Stimulated activated CD4-positive, alpha-beta T cell treated with anti-CD3 and anti-CD28 coated beads, Interleukin-1b, Interleukin-23, amount 100 ng/mL, for 48 hours (primary cell): ENCODE measurements around the gene GORASP1.
A peak's percentile ranks its signal among the peaks of the same experiment; 100 is the strongest.
"Not testable (repeated sequence)": the region's sequence is repeated elsewhere in the genome, so short reads cannot be mapped to it uniquely, and the experiment has no call there.

Source experiments
- DNase-seq: peaks from one replicate; pipeline ENCODE4 v3.0.0-alpha.2; 2020

Gene GORASP1

DNA sequence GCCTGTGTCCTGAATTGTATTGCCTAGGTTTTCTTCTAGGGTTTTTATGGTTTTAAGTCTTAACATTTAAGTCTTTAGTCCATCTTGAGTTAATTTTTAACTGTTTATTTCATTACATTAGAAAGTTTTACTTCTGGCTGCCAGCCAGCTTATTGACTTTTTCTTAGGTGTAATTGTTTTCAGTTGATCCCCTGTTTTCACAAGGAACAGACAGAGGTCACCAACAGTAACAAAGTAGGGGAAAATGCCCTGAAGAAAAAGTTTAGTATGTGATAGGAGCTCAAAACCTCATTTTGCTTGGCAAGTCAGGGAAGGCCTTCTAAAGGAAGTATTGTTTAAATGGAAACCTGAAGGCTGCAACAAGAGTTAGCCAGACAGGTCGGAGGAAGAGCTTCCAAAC is 45.2 kb downstream of the GORASP1 start:
- no peak for DNase-seq

DNA sequence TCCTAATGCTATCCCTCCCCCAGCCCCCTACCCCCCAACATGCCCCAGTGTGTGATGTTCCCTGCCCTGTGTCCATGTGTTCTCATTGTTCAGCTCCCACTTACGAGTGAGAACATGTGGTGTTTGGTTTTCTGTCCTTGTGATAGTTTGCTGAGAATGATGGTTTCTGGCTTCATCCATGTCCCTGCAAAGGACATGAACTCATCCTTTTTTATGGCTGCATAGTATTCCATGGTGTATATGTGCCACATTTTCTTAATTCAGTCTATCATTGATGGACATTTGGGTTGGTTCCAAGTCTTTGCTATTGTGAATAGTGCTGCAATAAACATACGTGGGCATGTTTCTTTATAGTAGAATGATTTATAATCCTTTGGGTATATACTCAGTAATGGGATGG is 46.2 kb downstream of the GORASP1 start:
- DNase-seq, result not testable (repeated sequence)

- DNase-seq, result no peak
Observed at GRCh38 chr3:39056151-39056550, 51.3 kb downstream of the GORASP1 start.

GRCh38 chr3:39053696-39054095 is 53.7 kb downstream of the GORASP1 start:
- no peak for DNase-seq

DNA sequence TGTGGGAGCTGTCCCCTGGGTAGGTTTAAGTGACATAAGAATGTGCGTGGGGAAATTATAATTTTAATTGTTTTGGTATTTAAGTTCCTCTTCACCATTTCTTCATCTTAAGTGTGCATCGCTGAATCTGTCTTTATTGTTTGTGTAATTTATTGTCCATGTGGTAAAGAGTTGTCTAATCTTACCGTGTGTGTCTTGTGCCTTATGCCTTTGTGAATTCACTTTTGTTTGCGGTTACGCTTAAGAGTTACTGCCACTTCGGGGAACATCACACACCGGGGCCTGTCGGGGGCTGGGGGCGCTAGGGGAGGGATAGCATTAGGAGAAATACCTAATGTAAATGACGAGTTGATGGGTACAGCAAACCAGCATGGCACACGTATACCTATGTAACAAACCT is 54.8 kb downstream of the GORASP1 start:
- DNase-seq, result no peak

DNA sequence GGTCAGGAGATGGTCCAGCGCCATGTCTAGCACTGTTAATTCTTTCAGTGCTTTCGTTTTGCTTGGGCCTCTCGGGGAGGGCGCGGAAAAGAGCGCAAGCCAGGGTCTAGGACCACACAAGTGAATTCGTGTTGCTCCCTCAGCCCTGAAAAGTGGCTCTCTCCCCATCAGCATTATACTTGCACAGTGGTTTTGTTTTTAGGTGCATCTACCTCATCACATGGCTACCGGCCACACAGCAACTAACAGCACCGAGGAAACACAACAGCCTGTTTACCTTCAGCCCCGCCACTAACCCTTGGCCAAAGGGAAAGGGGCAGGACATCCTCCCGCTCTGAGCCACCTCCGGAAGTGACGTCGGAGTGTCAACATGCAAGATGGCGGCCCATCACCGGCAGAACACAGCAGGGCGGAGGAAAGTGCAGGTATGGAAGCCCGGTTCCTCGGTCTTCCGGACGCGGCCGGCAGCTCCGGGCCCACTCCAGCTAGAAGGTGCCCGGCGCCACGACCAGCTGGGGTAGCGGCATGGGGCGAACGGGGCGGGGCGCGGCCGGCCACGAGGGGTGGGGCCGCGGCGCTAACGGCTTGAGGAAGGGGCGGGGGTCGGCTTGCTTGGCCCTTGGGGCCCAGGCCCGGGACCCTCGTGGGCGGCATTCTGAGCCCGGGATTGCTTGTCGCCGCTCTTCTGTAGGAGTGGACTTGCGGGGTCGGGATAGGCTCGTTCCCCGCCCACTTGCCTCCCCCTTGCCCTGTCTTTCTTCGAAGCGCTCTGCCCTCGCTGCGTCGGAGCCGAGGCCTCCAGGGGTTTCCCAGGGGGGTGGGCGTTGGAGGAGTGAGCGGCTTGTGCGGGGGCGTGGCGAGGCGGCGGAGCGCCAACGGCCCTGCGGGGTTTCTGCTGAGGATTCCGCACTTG is 55.5 kb downstream of the GORASP1 start, which contains the start of the genes SCN11A and WDR48:
TSS of gene SCN11A (minus strand) at position 296 of the 913 bp plus-strand sequence. CDS start 101,582 bp downstream, outside the sequence.
TSS of gene WDR48 (plus strand) at position 368 of the 913 bp plus-strand sequence. CDS start at position 378, 10 bp downstream.
- DNase-seq, result peak; percentile 94

DNA sequence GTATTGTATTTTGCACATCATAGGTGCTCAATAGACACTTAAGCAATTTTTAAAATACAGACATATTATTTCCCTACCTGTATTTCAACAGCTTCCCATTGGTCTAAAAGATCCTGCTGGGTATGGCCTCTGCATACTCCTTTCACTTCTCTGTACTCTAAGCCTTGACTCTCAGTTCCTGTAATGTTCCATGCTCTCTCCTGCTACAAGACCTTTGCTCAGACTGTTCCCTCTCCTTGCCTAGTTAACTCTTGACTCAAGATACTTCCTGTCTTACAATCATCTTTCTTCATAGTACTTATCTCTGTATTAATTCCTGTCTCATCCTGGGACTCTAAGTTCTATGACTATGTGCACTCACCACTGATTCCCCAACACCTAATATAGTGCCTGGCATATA is 57.4 kb downstream of the GORASP1 start:
- no peak for DNase-seq
